ENCODE measurements around the gene VPS35. TPM values are rescaled to one million over a fixed set of nuclear protein-coding genes. Genes with fewer than 3 reads are reported as not detected.

Gene VPS35
- total RNA-seq, result 10 to 100 TPM; 74.7 to 75.7 TPM

DNA sequence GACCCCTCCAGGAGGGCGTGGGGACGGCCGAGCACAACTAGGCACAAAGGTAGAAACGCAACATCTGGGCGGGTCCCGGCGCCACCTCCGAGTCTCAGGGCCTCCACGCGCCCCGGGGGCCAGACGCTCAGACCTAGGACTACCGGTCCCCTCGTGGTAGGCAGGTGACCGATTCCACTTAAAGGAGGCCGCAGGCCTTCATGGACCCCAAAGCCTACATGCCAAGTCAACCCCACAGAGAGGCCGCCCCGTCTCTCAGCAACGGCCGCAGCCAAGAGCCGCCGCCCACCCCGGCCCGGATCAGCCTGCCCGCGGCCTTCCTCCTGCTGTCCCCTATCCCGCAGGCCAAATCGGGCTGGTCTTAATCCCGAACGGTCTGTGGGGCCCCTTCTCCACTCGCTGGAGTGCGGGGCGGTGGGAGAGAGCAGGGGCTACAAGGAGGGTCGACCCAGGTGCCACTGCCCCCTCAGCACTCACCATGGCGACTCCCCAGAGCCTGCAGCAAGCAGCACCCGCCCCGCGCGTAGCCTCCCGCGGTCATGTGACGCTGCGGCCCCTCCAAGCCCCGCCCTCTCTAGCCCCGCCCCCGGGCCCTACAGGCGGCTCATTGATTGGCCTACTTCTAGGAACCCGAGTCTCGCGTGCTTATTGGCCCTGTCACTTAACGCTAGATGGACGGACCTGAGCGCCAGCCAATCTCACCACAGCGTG is at the start of gene VPS35:
Gene VPS35 (minus strand): TSS at position 525 of the 711 bp plus-strand sequence. CDS start 45 bp downstream, at position 480.
- Mint-ChIP-seq H3K27me3 (no peaks in the 10 kb centered on the region), H3K27ac (no peak within 1 kb of the TSS), H3K4me1 (peaks cover 33% of the 10 kb centered on the region), H3K4me3 (no peak within 1 kb of the TSS), H3K36me3 (peaks cover 10% of the 10 kb centered on the region), H3K9me3 (no peaks in the 10 kb centered on the region)
- POLR2A ChIA-PET, result interaction anchor here (1.2 to 2.2 kb wide), 4 partner anchors 101 to 285 kb away, joined by 3 to 12 read pairs (median 5); partner anchors contain the start of gene DNAJA2
- DNase-seq (peak; percentile 100), ATAC-seq (ENCODE audit: low read depth) (peak; percentile 91)

DNA sequence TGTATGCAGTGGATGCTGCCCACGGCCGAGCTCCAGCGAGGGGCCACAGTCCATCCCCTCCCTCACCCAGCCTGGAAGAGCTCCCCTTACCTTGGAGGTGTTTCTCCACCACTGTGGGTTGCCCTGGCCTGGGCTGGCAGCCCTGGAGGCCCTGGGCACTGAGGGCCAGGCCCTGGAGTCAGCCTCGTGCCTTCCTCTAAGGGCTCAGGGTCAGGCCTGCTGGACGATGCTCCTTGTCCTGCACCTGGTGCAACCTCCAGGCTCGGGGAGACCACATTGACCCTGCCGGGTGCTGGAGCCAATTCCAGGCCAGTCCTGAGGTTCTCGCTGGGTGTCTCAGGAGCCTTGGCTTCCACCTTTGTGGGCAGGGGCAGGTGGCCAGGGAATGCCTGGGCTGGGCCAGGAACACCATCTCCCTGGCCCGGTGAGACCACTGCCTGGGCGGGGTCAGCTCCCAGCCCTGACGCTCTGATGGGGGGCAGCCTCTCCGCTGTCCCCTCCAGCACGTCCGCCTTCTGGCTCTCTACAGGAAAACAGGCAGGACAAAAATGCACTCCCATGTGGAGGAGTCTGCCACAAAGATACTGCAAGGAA is 48.7 kb upstream of the VPS35 start:
- POLR2A ChIA-PET, result no interaction called here
- Mint-ChIP-seq H3K9me3 (no peaks in the 10 kb centered on the region), H3K4me1 (no peaks in the 10 kb centered on the region), H3K27ac (no peak overlapping the region), H3K27me3 (no peaks in the 10 kb centered on the region), H3K4me3 (no peak overlapping the region), H3K36me3 (no peaks in the 10 kb centered on the region)
- DNase-seq (no peak), ATAC-seq (ENCODE audit: low read depth) (no peak)

DNA sequence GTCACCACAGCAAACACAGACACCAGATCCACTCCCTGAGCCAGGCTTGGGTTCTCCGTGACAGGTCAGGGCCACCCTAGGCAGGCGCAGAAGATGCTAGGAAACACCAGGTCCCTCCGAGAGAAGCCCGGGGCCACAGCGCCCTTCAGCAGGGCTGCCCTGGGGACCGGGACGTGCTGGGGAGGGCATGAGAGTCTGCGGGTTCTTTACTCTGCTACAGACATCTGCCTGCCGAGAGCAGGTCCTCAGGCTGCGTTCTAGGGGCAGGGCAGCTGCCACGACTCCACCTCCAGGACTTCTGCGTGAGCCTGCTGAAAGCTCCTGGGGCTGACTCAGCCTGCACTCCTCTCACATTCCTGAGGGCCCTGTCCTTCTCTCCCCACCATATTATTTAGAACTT is 47.7 kb upstream of the VPS35 start:
- no peak for ATAC-seq (ENCODE audit: low read depth)
- Mint-ChIP-seq H3K27ac (no peak overlapping the region), H3K4me1 (no peaks in the 10 kb centered on the region), H3K36me3 (no peaks in the 10 kb centered on the region), H3K9me3 (no peaks in the 10 kb centered on the region), H3K4me3 (no peak overlapping the region), H3K27me3 (no peaks in the 10 kb centered on the region)
- DNase-seq, result no peak
- POLR2A ChIA-PET, result no interaction called here

DNA sequence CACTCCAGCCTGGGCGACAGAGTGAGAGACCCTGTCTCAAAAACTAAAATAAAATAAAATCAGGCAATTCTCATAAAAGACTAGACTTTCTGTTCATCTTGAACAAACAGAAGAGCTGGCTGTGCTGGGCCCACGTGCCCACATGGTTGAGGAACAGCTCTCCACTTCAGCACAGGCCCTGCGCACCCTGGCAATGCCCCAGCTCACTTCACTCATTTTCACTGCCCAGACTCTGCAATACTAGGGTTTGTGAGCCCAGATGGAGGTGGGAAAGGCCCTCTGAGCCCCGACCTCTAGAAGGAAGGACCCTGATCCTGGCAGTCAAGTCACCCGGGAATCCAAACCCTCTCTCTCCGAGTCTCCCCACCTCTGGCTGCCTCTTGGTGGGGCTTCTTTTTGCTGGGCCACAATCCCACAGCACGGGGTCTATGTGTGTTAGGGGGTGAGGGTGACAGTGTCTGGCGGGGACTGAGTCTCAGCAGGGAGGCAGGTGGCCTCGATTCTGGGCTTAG is 44.4 kb upstream of the VPS35 start:
- H3K27me3 Mint-ChIP-seq, result no peaks in the 10 kb centered on the region
- no peaks in the 10 kb centered on the region for H3K4me1 Mint-ChIP-seq
- POLR2A ChIA-PET, result no interaction called here
- no peak for DNase-seq
- ATAC-seq (ENCODE audit: low read depth), result no peak
- no peaks in the 10 kb centered on the region for H3K36me3 Mint-ChIP-seq
- H3K9me3 Mint-ChIP-seq, result no peaks in the 10 kb centered on the region
- H3K4me3 Mint-ChIP-seq, result no peak overlapping the region
- H3K27ac Mint-ChIP-seq, result no peak overlapping the region

DNA sequence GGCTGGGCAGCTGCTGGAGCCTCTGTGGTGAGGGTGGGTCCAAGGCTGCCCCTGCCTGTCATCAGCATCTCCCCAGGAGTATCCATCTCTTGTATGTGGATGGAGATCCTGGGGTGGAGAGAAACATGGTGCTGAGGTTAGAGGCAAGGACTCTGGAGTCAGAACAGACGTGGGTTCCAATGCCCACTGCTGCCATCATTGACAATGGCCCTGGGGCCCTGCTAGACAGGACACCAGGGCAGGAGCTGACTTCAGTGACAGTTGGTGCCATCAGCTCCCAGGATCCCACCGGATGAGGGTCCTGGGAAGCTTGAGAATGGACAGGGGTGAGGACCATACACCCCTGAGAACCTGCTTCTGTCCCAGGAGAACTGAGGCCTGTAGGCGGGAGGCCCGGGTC is 43.6 kb upstream of the VPS35 start:
- no peaks in the 10 kb centered on the region for H3K4me1 Mint-ChIP-seq
- H3K36me3 Mint-ChIP-seq, result no peaks in the 10 kb centered on the region
- POLR2A ChIA-PET, result no interaction called here
- H3K27ac Mint-ChIP-seq, result no peak overlapping the region
- H3K27me3 Mint-ChIP-seq, result no peaks in the 10 kb centered on the region
- DNase-seq, result no peak
- no peaks in the 10 kb centered on the region for H3K9me3 Mint-ChIP-seq
- H3K4me3 Mint-ChIP-seq, result no peak overlapping the region
- no peak for ATAC-seq (ENCODE audit: low read depth)

DNA sequence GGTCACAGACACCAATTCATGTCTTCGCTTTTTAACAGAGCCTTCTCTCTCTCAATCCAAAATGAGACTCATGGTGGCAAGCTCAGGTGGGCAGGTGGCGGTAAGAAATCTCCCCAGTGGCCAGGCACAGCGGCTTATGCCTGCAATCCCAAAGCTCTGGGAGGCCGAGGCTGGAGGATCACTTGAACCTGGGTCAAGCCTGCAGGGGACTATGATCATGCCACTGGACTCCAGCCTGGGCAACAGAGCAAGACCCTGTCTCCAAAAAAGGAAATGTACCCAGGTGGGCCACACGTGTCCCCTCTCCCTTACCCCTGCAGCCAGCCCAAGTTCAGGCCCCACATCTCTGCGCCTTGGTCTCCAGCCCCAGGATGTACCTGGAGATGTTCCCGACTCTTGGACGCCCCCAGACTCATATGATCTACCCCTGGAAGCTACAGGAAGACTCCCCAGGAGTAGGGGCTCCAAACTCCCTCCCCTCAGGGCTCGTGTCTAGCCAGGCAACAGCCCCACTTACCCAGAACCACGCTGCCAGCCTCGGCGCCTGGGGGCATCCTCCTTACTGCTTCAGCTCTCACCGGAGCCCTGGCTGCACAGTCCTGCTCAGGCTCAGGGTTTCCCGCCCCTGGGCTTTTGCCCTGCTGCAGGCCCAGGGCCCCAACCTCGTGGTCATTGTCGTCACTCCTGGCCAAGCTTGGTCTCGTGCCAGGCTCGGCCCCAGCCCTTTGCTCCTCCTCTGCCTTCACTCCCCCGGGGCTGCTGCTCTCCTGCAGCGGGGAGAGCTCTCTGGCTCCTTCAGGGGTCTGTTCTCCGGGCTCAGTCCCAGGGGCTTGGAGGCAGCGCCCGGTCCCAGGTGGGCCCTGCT is 42.9 kb upstream of the VPS35 start:
- Mint-ChIP-seq H3K9me3 (no peaks in the 10 kb centered on the region), H3K36me3 (no peaks in the 10 kb centered on the region), H3K27ac (no peak overlapping the region), H3K4me1 (no peaks in the 10 kb centered on the region), H3K27me3 (no peaks in the 10 kb centered on the region), H3K4me3 (no peak overlapping the region)
- POLR2A ChIA-PET, result no interaction called here
- DNase-seq, result no peak
- no peak for ATAC-seq (ENCODE audit: low read depth)

DNA sequence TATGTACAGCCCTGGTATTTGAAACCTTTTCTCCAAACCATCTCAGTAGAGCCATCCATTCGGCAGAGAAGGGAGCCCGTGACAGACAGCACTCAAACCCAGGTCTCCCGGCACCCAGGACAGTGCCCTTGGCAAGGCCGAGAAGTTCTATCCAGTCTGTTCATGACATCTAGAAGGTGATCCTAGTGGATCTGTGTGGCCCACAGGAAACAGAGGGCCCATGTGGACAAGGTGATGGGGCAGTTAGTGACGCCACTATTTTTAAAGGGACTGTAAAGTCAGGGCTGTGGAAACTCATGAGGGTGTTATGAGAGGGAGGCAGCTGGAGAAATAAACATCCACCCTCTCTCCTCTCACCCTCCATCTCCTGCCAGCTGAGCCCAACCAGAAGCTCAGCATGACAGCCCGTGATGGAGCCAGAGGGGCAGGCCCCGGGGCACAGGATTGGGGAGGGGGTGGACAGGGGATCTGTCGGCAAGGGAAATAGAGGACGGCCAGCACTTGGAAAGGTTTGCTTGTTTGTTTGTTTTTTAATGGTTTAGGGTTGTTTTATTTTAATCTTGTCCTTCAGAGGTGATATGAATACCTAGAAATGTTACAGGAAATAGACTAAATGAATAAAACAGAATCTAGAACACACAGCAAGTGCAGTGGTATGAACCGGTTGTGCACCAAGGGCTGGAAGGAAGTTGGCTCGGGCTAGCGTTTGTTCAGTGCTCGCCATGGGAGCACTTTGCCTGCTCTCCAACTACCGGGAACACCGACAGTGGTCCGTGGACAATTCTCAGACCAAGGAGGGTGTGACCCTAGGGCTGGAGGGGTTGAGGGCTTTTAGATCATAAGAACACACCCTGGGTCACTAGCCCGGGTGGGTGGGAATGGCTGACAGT is 42.1 kb upstream of the VPS35 start:
- Mint-ChIP-seq H3K4me1 (no peaks in the 10 kb centered on the region), H3K4me3 (no peak overlapping the region), H3K36me3 (no peaks in the 10 kb centered on the region), H3K27ac (no peak overlapping the region), H3K27me3 (peaks cover 2% of the 10 kb centered on the region), H3K9me3 (no peaks in the 10 kb centered on the region)
- DNase-seq (no peak), ATAC-seq (ENCODE audit: low read depth) (no peak)
- POLR2A ChIA-PET, result no interaction called here

DNA sequence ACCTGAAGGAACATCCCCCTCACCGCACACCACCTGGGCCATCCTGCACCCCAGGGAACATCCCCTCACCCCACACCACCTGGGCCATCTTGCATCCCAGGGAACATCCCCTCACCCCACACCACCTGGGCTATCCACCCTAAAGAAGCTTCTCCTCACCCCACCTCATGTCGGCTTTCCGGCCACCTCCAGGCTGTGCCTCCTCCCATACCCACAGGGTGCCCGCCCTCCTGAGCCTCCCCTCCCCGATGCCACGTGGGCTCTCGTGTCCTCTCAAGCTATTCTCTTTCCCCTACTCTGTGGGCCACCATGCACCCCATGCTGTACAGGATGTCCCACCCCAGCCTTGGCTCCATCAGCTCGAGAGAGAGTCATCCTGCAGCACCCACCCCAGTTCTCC is 41.1 kb upstream of the VPS35 start:
- POLR2A ChIA-PET, result no interaction called here

DNA sequence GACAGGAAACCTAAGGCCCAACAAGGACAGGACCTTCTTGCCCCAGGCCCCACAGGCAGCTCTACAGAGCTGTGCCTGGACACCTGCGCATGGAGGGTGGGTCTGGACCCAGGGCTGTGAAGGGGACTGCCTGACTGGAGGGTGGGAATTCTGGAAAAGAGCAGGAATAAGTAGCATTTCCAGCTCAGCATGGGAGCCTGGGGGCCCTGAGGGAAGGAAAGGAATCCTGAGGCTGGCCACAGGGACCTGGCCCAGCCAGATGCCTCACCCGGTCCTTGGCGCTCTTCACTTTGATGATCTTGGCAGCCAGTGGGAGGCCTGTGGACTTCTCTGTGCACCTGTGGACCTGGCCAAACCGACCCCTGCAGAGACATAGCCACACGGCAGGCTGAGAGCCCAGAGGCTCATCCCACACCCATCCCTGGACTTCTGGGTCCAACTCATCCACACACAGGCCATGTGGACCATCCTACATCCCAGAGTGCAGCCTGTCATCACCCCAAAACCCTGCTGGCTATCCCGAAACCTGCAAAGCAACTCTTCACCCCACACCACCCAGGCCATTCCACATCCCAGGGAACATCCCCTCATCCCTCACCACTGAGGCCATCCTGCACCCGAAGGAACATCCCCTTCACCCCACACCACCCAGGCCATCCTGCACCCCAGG is 40.5 kb upstream of the VPS35 start:
- H3K9me3 Mint-ChIP-seq, result peaks cover 7% of the 10 kb centered on the region
- peaks cover 2% of the 10 kb centered on the region for H3K27me3 Mint-ChIP-seq
- H3K4me3 Mint-ChIP-seq, result no peak overlapping the region
- H3K27ac Mint-ChIP-seq, result no peak overlapping the region
- H3K4me1 Mint-ChIP-seq, result no peaks in the 10 kb centered on the region
- POLR2A ChIA-PET, result no interaction called here
- DNase-seq (no peak), ATAC-seq (ENCODE audit: low read depth) (no peak)
- no peaks in the 10 kb centered on the region for H3K36me3 Mint-ChIP-seq

More for the DNA sequence above, 41.1 kb upstream of the VPS35 start:
- Mint-ChIP-seq H3K36me3 (no peaks in the 10 kb centered on the region), H3K4me3 (no peak overlapping the region), H3K27me3 (peaks cover 2% of the 10 kb centered on the region), H3K27ac (no peak overlapping the region), H3K9me3 (peaks cover 6% of the 10 kb centered on the region), H3K4me1 (no peaks in the 10 kb centered on the region)
- ATAC-seq (ENCODE audit: low read depth), result no peak
- DNase-seq, result no peak

DNA sequence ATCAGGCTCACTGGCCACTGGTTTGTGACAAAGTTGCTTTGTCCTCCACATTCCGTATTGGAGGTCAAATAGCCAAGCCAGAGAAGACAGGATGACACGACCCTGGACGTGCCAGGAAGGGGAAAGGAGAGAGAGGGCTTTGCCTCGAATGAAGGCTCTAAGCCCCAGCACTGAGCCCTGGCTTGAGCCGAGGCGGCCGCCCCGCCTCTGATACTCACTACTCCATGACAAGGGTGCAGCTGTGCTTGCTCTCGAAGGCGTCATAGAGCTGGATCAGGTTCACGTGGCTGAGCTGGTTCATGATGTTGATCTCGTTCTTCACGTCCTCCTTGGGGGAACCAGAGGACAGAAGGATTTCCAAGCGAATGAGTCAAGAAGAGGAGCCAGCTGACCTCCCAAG is 39.8 kb upstream of the VPS35 start:
- ATAC-seq (ENCODE audit: low read depth) (no peak), DNase-seq (no peak)
- Mint-ChIP-seq H3K27me3 (peaks cover 3% of the 10 kb centered on the region), H3K27ac (no peak overlapping the region), H3K4me3 (no peak overlapping the region), H3K9me3 (peaks cover 7% of the 10 kb centered on the region), H3K36me3 (no peaks in the 10 kb centered on the region), H3K4me1 (no peaks in the 10 kb centered on the region)
- POLR2A ChIA-PET, result no interaction called here

DNA sequence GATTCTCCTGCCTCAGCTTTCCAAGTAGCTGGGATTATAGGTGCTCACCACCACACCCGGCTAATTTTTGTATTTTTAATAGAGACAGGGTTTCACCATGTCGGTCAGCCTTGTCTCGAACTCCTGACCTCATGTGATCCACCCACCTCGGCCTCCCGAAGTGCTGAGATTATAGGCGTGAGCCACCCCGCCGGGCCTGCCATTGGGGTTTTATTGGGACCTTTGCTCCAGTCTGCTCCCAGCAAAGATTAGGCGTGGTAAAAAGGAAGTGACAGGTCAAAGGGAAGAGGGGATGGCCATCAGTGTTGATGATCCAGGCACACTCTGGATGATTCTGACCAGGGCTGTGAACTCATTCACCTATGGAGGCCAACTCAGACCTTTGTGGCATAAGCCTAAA is 38.7 kb upstream of the VPS35 start:
- Mint-ChIP-seq H3K4me3 (no peak overlapping the region), H3K4me1 (no peaks in the 10 kb centered on the region)
- ATAC-seq (ENCODE audit: low read depth), result no peak

DNA sequence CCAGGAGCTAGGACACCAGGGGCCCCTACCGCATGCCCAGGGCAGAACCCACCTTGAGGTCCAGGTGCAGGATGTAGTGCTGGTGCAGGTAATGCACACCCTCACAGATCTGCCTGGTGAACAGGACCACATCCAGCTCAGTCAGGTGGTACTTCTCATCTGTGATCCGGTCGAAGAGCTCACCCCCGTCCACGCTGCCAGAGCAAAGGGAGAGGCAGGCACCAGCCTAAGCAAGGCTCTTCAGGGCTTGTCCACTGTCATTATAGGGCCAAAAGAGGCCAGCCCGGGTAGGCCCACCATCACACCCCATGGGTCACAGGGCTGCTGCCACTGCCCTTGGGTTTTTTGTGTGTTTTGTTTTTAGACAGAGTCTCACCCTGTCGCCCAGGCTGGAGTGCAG is 38.2 kb upstream of the VPS35 start:
- Mint-ChIP-seq H3K9me3 (peaks cover 7% of the 10 kb centered on the region), H3K36me3 (no peaks in the 10 kb centered on the region), H3K27ac (no peak overlapping the region), H3K27me3 (peaks cover 5% of the 10 kb centered on the region), H3K4me3 (no peak overlapping the region), H3K4me1 (no peaks in the 10 kb centered on the region)
- POLR2A ChIA-PET, result no interaction called here
- ATAC-seq (ENCODE audit: low read depth) (no peak), DNase-seq (no peak)

More for the DNA sequence above, 38.7 kb upstream of the VPS35 start:
- H3K36me3 Mint-ChIP-seq, result no peaks in the 10 kb centered on the region
- peaks cover 7% of the 10 kb centered on the region for H3K9me3 Mint-ChIP-seq
- no peak for DNase-seq
- H3K27me3 Mint-ChIP-seq, result peaks cover 5% of the 10 kb centered on the region
- H3K27ac Mint-ChIP-seq, result no peak overlapping the region
- POLR2A ChIA-PET, result no interaction called here
